ENCODE results near the gene RFC2. TPM values are rescaled to one million over a fixed set of nuclear protein-coding genes. Genes with fewer than 3 reads are reported as not detected.

RFC2 gene
- total RNA-seq, 3 donors from 2014 or later (not counting 1 experiment from before 2014, with no cell fraction given): 16.9 to 26.5 (median 20.5) TPM

GRCh38 chr7:74282748-74283459, 28.7 kb upstream of the RFC2 start:
- peak in 1 of 3 donors; percentile 14 for ATAC-seq
- no peak overlapping the region for H3K27ac ChIP-seq (ENCODE audit: low read length)

GRCh38 chr7:74280985-74281384, 26.8 kb upstream of the RFC2 start:
- H3K36me3 Mint-ChIP-seq: no peaks in the 10 kb centered on the region
- no peak for ATAC-seq
- no peak for DNase-seq
- peaks cover 0 to 5% of the 10 kb centered on the region in 2 donors for H3K27me3 Mint-ChIP-seq (ENCODE audit: low read depth in 2 of 2)
- intact Hi-C loops (cut with micrococcal nuclease): no loop called here
- no peak overlapping the region for H3K27ac Mint-ChIP-seq
- Histone ChIP-seq H3K36me3 (ENCODE audit: control insufficient read depth, insufficient read depth, low read length) (no peaks in the 10 kb centered on the region), H3K9me3 (ENCODE audit: control insufficient read depth, insufficient read depth, low read length) (no peaks in the 10 kb centered on the region), H3K27ac (ENCODE audit: low read length) (no peak overlapping the region), H3K27me3 (ENCODE audit: control insufficient read depth, insufficient read depth, low read length) (peaks cover 2% of the 10 kb centered on the region), H3K4me3 (ENCODE audit: low read length) (no peak overlapping the region), H3K4me1 (ENCODE audit: control insufficient read depth, insufficient read depth, low read length) (peaks cover 8% of the 10 kb centered on the region)
- H3K4me1 Mint-ChIP-seq: peaks cover 0 to 5% of the 10 kb centered on the region in 2 donors
- no peak overlapping the region for H3K4me3 Mint-ChIP-seq
- 92% methylated on average over 8 of the region's 8 CpGs for WGBS (ENCODE audit: insufficient coverage)
- H3K9me3 Mint-ChIP-seq: no peaks in the 10 kb centered on the region
- TF ChIP-seq CTCF (IDR thresholded peaks at IDR 0.05): no peak

More at GRCh38 chr7:74282748-74283459, 28.7 kb upstream of the RFC2 start:
- Mint-ChIP-seq H3K36me3 (no peaks in the 10 kb centered on the region), H3K4me1 (peaks cover 6 to 14% of the 10 kb centered on the region in 2 donors), H3K27me3 (ENCODE audit: low read depth in 2 of 2) (peaks cover 0 to 8% of the 10 kb centered on the region in 2 donors), H3K9me3 (no peaks in the 10 kb centered on the region), H3K27ac (no peak overlapping the region), H3K4me3 (no peak overlapping the region)
- 90% methylated on average over 14 of the region's 14 CpGs for WGBS (ENCODE audit: insufficient coverage)
- Histone ChIP-seq H3K9me3 (ENCODE audit: control insufficient read depth, insufficient read depth, low read length) (no peaks in the 10 kb centered on the region), H3K27me3 (ENCODE audit: control insufficient read depth, insufficient read depth, low read length) (peaks cover 2% of the 10 kb centered on the region), H3K4me3 (ENCODE audit: low read length) (no peak overlapping the region), H3K4me1 (ENCODE audit: control insufficient read depth, insufficient read depth, low read length) (peaks cover 21% of the 10 kb centered on the region), H3K36me3 (ENCODE audit: control insufficient read depth, insufficient read depth, low read length) (no peaks in the 10 kb centered on the region)
- no peak for DNase-seq
- intact Hi-C loops (cut with micrococcal nuclease): no loop called here
- TF ChIP-seq CTCF (IDR thresholded peaks at IDR 0.05): no peak

- Histone ChIP-seq H3K36me3 (ENCODE audit: control insufficient read depth, insufficient read depth, low read length) (no peaks in the 10 kb centered on the region), H3K27me3 (ENCODE audit: control insufficient read depth, insufficient read depth, low read length) (no peaks in the 10 kb centered on the region), H3K27ac (ENCODE audit: low read length) (no peak overlapping the region), H3K4me1 (ENCODE audit: control insufficient read depth, insufficient read depth, low read length) (peaks cover 7% of the 10 kb centered on the region), H3K9me3 (ENCODE audit: control insufficient read depth, insufficient read depth, low read length) (no peaks in the 10 kb centered on the region), H3K4me3 (ENCODE audit: low read length) (no peak overlapping the region)
- WGBS (ENCODE audit: insufficient coverage): 98% methylated on average over 4 of the region's 4 CpGs
- H3K27me3 Mint-ChIP-seq (ENCODE audit: low read depth in 2 of 2): no peaks in the 10 kb centered on the region
- no peaks in the 10 kb centered on the region for H3K36me3 Mint-ChIP-seq
- TF ChIP-seq CTCF (IDR thresholded peaks at IDR 0.05): no peak
- no peak overlapping the region for H3K27ac Mint-ChIP-seq
- H3K4me3 Mint-ChIP-seq: no peak overlapping the region
- peaks cover under 1 to 6% of the 10 kb centered on the region in 2 donors for H3K4me1 Mint-ChIP-seq
- no peak for DNase-seq
- intact Hi-C loops (cut with micrococcal nuclease): no loop called here
- no peaks in the 10 kb centered on the region for H3K9me3 Mint-ChIP-seq
- no peak for ATAC-seq
Measured at GRCh38 chr7:74277636-74278035, 23.4 kb upstream of the RFC2 start.

All from natural killer cell (primary cell).